Esophagus muscularis mucosa (tissue), 3 donors: ENCODE measurements around the gene TATDN3.

Experiments used
- POLR2A ChIP-seq: fragments of 450-650 bp; IDR thresholded peaks from one replicate; pipeline ENCODE4 v1.6.1; 2017; ENCODE audit warnings: antibody characterized with exemption, moderate library complexity, mild to moderate bottlenecking, low read depth
- TF ChIP-seq, protein P1 (sequence below), 3 experiments: fragments of 200-600 bp in 2 of 3; fragments of 450-650 bp in 1 of 3; sonication (generic) in 2 of 3; IDR thresholded peaks; one replicate each; pipeline ENCODE4 v1.5.1; 2017 to 2019; ENCODE audit warnings: antibody characterized with exemption in 3 of 3, mild to moderate bottlenecking in 2 of 3, moderate library complexity in 1 of 3

DNA sequence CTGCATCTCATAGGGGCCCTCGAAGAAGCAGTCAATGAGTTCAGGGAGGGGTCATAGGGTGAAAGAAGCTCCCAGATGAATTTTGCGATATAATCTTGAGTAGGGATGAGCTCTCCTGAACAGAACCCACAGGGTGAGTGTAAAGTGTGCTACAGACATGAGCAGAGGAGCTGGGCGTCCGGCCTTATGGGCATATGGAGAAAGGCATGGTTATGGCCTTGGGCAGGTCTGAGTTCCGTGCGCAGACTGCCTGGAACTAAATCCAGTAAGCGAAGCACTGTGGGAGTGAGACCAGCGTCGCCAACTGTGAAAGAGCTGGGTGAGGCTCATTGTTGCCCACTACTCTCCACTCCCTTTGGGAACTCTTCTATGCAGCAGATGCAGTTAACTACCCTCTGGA, 28.9 kb upstream of the TATDN3 start:
- TF ChIP-seq, protein P1, sequence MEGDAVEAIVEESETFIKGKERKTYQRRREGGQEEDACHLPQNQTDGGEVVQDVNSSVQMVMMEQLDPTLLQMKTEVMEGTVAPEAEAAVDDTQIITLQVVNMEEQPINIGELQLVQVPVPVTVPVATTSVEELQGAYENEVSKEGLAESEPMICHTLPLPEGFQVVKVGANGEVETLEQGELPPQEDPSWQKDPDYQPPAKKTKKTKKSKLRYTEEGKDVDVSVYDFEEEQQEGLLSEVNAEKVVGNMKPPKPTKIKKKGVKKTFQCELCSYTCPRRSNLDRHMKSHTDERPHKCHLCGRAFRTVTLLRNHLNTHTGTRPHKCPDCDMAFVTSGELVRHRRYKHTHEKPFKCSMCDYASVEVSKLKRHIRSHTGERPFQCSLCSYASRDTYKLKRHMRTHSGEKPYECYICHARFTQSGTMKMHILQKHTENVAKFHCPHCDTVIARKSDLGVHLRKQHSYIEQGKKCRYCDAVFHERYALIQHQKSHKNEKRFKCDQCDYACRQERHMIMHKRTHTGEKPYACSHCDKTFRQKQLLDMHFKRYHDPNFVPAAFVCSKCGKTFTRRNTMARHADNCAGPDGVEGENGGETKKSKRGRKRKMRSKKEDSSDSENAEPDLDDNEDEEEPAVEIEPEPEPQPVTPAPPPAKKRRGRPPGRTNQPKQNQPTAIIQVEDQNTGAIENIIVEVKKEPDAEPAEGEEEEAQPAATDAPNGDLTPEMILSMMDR (IDR thresholded peaks at IDR 0.05) = no peak
- TF ChIP-seq POLR2A = no peak
